Mucosa of descending colon (tissue), 3 donors: ENCODE data around the gene CGB2. TPM values are rescaled to one million over a fixed set of nuclear protein-coding genes. Genes with fewer than 3 reads are reported as not detected.
"Not testable (repeated sequence)": the region's sequence is repeated elsewhere in the genome, so short reads cannot be mapped to it uniquely, and the experiment has no call there.

Experiments used
- ATAC-seq: fragments of 200-7000 bp; cut with Tn5 transposase; one replicate; pipeline ENCODE4 v1.9.1; 2020; ENCODE audit warnings: mild to moderate bottlenecking, moderate library complexity
- DNase-seq, 3 donors: peaks; one replicate each; pipeline ENCODE4 v3.0.0-alpha.2; 2020
- H3K36me3 ChIP-seq: fragments of 200-600 bp; one replicate; pipeline ENCODE4 v1.8.0; 2021; ENCODE audit warnings: low read depth, mild to moderate bottlenecking
- H3K4me1 ChIP-seq: fragments of 200-600 bp; one replicate; pipeline ENCODE4 v1.8.0; 2021; ENCODE audit warnings: low read depth, mild to moderate bottlenecking
- H3K4me3 ChIP-seq: fragments of 200-600 bp; one replicate; pipeline ENCODE4 v1.8.0; 2021; ENCODE audit warnings: mild to moderate bottlenecking
- H3K9me3 ChIP-seq: fragments of 200-600 bp; one replicate; pipeline ENCODE4 v1.8.0; 2021; ENCODE audit warnings: mild to moderate bottlenecking
- intact Hi-C, 2 donors: fragments of 100-400 bp; cut with DNase I in 1 of 2; cut with micrococcal nuclease in 1 of 2; formaldehyde crosslinking; loops; one replicate each; pipeline versions ENCODE4 v1.11.0 to v1.11.1; 2022; cut with DNase I, micrococcal nuclease
- total RNA-seq, 3 donors: library from RNA; stranded (reverse); fragmentation: NEBNext Ultra II Directional in 2 of 3; extraction: Animal tissue kit (Norgen Biotek cat#: 25700) in 2 of 3; gene quantifications; one replicate each; pipeline versions ENCODE4 v1.2.1 to v1.2.4, GENCODE V29; 2021 to 2023
- TF ChIP-seq, protein P1 (sequence below): fragments of 200-600 bp; IDR thresholded peaks from one replicate; pipeline ENCODE4 v1.8.0; 2022; ENCODE audit warnings: antibody characterized with exemption, mild to moderate bottlenecking
- donor health status: DM: no; HTN: no; CAD: no; lungs with moderate emphysema.
- donor health status: DM: no; HTN: no; CAD: no.
- donor health status: DM: no; HTN: yes; CAD: no.

Gene CGB2
- total RNA-seq, 3 donors from 2014 or later: not detected

DNA sequence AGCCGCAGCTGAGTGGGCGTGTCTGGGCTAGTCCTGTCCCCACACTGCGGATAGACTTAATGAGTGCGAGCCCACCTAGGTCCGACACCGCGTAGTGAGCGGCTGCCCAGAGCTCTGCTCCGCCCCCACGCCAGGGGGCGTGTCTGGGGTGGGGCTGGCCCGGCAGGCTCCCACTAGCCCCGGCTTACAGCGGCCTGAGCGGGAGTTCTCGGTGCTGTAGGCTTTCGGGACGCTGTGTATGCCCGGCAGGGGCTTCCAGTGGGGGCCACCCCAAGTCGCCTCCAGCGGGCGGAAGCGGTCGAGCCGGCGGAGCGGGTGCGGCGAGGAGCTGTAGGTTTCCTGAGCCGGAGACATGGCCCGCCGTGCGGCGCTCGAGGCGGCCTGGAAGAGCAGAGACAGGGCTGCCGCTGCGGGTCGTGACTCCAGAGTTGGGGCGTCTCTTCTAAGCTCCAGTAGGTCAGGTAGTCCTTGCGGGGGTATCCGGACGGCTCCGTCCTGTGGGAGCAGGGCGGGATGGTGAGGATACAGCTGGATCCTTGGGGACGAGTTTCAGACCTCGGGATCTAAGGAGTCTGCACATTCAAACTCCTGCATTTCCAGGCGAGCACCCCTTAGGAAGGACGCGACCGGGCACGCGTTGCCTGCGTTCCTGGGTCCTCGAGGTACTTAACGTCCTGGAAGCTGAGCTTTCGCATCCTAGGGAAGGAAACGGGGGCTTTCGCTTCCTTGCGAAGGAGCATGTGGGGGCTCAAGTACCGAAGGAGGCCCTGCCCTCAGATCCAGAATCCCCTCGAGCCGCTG lies 24.6 kb downstream of the CGB2 start:
- Histone ChIP-seq H3K9me3 (no peaks in the 10 kb centered on the region), H3K4me1 (peaks cover 13% of the 10 kb centered on the region), H3K4me3 (no peak overlapping the region), H3K36me3 (no peaks in the 10 kb centered on the region)
- ATAC-seq (peak; percentile 87), DNase-seq (peak; percentile 62 to 77 (median 74))
- intact Hi-C loops: no loop called here
- TF ChIP-seq, protein P1, sequence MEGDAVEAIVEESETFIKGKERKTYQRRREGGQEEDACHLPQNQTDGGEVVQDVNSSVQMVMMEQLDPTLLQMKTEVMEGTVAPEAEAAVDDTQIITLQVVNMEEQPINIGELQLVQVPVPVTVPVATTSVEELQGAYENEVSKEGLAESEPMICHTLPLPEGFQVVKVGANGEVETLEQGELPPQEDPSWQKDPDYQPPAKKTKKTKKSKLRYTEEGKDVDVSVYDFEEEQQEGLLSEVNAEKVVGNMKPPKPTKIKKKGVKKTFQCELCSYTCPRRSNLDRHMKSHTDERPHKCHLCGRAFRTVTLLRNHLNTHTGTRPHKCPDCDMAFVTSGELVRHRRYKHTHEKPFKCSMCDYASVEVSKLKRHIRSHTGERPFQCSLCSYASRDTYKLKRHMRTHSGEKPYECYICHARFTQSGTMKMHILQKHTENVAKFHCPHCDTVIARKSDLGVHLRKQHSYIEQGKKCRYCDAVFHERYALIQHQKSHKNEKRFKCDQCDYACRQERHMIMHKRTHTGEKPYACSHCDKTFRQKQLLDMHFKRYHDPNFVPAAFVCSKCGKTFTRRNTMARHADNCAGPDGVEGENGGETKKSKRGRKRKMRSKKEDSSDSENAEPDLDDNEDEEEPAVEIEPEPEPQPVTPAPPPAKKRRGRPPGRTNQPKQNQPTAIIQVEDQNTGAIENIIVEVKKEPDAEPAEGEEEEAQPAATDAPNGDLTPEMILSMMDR: no peak

DNA sequence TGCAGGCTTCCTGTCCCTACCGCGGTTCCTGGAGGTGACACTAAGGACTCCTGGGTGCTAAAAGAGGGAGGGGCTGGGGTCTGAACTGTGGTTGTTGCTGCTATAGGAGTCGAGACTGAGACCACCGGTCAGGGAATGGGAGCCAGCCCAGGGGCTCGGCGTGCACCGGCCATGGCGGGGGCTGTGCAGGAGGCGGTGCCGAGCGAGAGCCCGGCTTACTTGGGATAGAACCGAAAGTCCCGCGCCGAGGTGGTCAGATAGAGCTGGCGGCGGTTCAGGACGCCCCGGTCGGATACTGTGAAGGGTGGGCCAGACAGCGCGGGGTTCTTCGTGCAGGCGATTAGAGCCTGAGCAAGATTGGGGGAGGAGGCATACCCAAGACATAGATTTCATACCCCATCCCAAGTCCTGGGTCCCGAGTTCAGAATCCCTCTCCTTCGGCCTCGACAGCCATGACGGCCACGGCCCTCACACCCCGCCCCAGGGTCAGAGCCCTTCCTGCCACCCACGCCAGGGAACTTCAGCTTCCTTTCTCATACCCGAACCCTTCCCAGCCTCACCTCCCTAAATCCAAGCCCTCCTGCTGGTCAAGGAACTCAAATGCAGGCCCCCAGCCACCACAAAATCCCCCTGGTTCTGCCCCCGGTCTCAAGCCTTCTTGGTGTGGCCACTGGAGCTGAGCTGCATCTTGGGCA lies 25.4 kb downstream of the CGB2 start:
- H3K4me3 ChIP-seq, H3K36me3 ChIP-seq, intact Hi-C loops, DNase-seq, H3K9me3 ChIP-seq: not testable (repeated sequence)
- ATAC-seq: peak; percentile 25
- H3K4me1 ChIP-seq: peaks cover 13% of the 10 kb centered on the region

DNA sequence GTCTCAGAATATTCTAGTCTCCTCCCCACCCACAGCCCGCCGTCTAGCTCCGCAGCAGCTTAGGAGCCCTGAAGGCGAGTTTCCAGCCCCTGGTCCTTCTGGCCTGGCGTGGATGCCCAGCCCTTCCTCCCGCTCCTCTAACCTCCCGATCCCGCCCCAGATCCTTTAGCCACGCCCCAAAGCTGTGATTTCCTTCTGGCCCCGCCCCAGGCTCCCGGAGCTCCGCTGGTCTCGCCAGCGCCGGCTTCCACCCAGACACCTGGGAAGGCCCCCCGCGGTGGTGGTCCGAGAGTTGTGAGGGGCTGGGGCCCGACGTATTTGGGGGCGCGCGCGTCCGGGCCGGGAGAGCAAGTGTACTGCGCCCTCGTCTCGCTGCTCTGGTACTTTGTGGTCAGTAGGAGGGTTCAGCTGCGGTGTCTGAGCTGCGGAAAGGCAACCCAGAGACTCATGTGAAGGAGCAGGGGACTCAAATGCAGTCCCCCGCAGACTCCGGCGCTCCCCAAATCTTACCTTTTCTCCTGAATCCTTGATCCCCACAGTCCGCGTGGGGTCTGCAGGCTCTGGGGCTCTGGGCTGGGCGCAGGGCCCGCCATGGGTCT lies 26.0 kb downstream of the CGB2 start, which contains the start of gene CGB7:
CGB7 (minus strand) TSS at position 114 of the 599 bp plus-strand sequence. CDS start 2,374 bp downstream, outside the sequence.
- H3K9me3 ChIP-seq: no peaks in the 10 kb centered on the region
- H3K4me1 ChIP-seq: peaks cover 13% of the 10 kb centered on the region
- H3K4me3 ChIP-seq: no peak within 1 kb of the TSS
- ATAC-seq: peak; percentile 82
- peak; percentile 75 to 87 (median 86) for DNase-seq
- H3K36me3 ChIP-seq: no peaks in the 10 kb centered on the region
- intact Hi-C loops: no loop called here
- TF ChIP-seq, protein P1: no peak

DNA sequence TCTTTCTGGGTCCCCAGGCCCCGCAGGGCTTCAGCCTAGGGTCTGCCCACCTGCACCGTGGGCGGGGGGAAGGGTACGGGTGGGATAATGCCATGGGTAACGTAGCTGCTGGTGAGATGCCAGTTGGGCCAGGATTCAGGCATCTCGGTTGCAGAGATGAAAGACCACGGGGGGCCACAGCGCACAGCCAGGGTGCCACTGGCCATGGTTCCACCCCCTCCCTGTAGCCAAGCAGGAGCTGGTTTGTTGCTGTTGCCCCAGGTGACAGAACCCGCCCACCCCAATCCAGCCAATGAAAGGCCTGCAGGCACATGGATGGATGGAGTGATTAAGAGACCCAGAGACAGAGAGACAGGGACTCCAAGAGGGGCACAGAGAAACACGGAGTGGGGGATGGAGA lies 26.9 kb downstream of the CGB2 start:
- DNase-seq: peak in 1 of 3 donors; percentile 23
- Histone ChIP-seq H3K9me3 (no peaks in the 10 kb centered on the region), H3K4me1 (peaks cover 13% of the 10 kb centered on the region), H3K36me3 (no peaks in the 10 kb centered on the region), H3K4me3 (no peak overlapping the region)
- TF ChIP-seq, protein P1: no peak
- intact Hi-C loops: no loop called here
- no peak for ATAC-seq

DNA sequence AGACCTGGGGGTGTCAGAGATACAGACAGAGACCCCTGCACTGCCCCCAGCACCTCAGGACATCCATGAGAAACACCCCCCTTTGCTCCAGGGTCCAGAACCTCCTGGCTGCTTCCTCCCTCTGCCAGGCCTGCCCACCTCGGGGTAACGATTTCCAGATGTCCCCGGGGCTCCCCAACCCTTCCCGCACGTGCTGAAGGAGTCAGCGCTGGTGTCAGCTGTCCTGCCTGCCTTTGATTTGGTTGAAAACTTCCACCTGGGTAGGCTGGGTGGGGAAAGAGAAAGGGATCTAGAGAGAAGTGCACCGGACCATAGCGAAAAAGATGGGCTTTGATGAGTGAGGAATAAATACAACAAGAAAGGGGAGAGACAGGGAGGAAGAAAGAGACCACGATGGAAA lies 27.4 kb downstream of the CGB2 start:
- Histone ChIP-seq H3K36me3 (no peaks in the 10 kb centered on the region), H3K4me3 (no peak overlapping the region), H3K4me1 (peaks cover 13% of the 10 kb centered on the region), H3K9me3 (no peaks in the 10 kb centered on the region)
- TF ChIP-seq, protein P1: no peak
- DNase-seq (no peak), ATAC-seq (no peak)
- intact Hi-C loops: no loop called here

DNA sequence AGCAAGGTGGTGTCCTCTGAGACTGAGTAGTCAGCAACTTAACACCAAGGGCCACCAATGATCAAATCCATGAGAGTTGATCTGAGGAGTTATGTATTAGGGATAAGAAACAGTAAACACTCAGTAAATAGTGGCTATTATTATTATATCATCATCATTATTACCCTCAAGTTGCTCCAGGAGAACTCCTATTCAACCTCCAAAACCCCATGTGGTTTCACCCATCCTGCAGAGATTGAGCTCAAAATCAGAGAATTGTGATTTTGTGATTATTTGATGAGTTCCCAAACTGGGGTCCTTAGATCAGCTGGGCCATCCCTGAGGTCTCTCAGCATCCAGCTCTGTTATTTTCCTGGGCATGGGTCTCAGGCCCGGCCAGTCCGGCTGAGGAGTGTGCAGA lies 29.3 kb downstream of the CGB2 start:
- peaks cover 18% of the 10 kb centered on the region for H3K4me1 ChIP-seq
- ATAC-seq: no peak
- intact Hi-C loops: no loop called here
- no peaks in the 10 kb centered on the region for H3K9me3 ChIP-seq
- H3K4me3 ChIP-seq: no peak overlapping the region
- no peaks in the 10 kb centered on the region for H3K36me3 ChIP-seq
- DNase-seq: no peak
- TF ChIP-seq, protein P1: no peak
